Measurements from ENCODE around the gene CBFA2T3. TPM values are rescaled to one million over a fixed set of nuclear protein-coding genes. Genes with fewer than 3 reads are reported as not detected.
A peak's percentile ranks its signal among the peaks of the same experiment; 100 is the strongest.

CBFA2T3 gene
- total RNA-seq, 2 donors from 2014 or later: 10.1 to 10.5 TPM

DNA sequence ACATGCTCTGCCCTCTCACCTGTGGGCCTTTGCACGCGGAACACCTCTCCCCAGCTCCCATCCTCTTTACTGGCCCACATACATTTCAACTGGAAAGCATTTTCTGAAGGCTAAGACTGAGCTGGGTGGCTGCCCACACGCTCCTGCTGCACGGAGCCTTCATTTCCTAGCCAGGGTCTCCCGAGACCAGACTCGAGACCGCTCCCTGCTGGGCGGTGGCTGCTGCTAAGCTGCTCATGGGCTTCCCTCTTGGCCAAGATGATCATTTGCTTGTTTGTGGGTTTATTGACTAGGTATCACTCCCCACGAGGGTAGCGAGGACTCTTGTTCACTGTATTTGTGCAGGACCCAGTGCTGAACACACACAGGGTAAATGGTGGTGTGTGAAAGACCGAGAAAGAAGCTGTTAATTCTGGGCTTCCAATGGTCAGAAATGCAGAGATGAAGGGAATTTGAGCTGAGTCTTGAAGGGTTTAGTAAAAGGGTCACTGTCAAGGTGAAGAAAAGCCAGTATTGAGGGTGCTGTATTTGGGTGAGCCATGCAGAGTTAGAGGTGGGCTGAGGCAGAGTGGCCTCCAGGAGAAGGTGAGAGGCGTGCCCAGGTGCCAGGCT, 119.2 kb downstream of the CBFA2T3 start:
- Histone ChIP-seq H3K36me3 (no peaks in the 10 kb centered on the region), H3K27me3 (no peaks in the 10 kb centered on the region), H3K9me3 (no peaks in the 10 kb centered on the region), H3K9ac (ENCODE audit: low read depth in 2 of 2, low read length in 2 of 2) (peak overlapping the region; percentile 83 to 89), H3K4me3 (peak overlapping the region; percentile 82), H3K4me1 (peaks cover 12% of the 10 kb centered on the region), H3K27ac (peak overlapping the region; percentile 49)
- intact Hi-C loops (cut with DNase I): loop anchor here (5.0 to 10.0 kb wide), 3 partner anchors 46 to 403 kb away; partner anchors contain the start of genes APRT, ZFPM1 and ZNF778
- TF ChIP-seq, protein P1, sequence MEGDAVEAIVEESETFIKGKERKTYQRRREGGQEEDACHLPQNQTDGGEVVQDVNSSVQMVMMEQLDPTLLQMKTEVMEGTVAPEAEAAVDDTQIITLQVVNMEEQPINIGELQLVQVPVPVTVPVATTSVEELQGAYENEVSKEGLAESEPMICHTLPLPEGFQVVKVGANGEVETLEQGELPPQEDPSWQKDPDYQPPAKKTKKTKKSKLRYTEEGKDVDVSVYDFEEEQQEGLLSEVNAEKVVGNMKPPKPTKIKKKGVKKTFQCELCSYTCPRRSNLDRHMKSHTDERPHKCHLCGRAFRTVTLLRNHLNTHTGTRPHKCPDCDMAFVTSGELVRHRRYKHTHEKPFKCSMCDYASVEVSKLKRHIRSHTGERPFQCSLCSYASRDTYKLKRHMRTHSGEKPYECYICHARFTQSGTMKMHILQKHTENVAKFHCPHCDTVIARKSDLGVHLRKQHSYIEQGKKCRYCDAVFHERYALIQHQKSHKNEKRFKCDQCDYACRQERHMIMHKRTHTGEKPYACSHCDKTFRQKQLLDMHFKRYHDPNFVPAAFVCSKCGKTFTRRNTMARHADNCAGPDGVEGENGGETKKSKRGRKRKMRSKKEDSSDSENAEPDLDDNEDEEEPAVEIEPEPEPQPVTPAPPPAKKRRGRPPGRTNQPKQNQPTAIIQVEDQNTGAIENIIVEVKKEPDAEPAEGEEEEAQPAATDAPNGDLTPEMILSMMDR (IDR thresholded peaks at IDR 0.05): peak; percentile 73
- peak; percentile 87 for DNase-seq

GRCh38 chr16:88856828-88857727, 119.9 kb downstream of the CBFA2T3 start, which contains the start of the genes GALNS and TRAPPC2L:
Gene GALNS, minus strand, starts transcription at chr16:88856947. Its CDS starts 70 bp downstream, at chr16:88856877.
Gene TRAPPC2L, plus strand, starts transcription at chr16:88857127. Its CDS starts 24 bp downstream, at chr16:88857151.
- Histone ChIP-seq H3K9me3 (no peaks in the 10 kb centered on the region), H3K27ac (peak within 1 kb of the TSS; percentile 49), H3K4me1 (peaks cover 12% of the 10 kb centered on the region), H3K27me3 (no peaks in the 10 kb centered on the region), H3K9ac (ENCODE audit: low read depth in 2 of 2, low read length in 2 of 2) (peak within 1 kb of the TSS; percentile 83 to 89), H3K4me3 (peak within 1 kb of the TSS; percentile 82), H3K36me3 (no peaks in the 10 kb centered on the region)
- intact Hi-C loops (cut with DNase I): loop anchor here (5.0 to 10.0 kb wide), 3 partner anchors 45 to 402 kb away; partner anchors contain the start of genes APRT, ZFPM1 and ZNF778
- TF ChIP-seq, protein P1 (IDR thresholded peaks at IDR 0.05): no peak
- DNase-seq: peak; percentile 99

DNA sequence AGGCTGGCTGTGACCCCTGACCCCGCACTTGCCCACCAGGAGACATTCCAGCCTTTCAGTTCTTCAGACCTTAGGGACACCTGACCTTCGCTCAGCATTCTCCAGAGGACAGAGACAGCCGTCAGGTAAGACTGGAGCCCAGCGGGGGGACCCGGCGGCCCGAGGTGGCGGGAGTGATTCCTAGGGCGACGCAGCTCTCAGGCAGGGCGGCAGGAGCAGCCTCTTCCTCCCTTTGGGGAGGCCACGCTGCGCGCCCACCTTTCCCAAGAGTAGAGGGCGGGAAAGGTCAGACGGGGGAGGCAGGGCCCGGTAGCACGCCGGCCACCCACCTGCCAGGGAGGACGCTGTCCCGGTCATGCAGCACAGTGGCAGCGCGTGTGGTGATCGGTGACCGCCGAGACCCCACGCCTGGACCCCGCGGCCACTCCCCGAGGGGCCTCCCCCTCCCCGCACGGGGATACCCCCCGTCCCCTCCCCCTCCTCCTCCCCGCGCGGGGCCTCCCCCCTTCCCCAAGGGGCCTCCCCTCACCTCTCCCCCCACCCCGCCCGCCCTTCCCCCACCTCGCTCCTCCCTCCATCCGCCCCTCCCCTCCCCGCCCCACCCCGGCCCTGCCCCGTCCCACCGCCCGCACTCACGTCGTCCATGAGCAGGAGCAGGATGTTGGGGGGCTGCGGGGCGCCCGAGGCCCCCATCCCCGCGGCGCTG, 120.7 kb downstream of the CBFA2T3 start:
- DNase-seq: no peak
- Histone ChIP-seq H3K4me3 (peak overlapping the region; percentile 82), H3K9ac (ENCODE audit: low read depth in 2 of 2, low read length in 2 of 2) (peak overlapping the region; percentile 62 to 76), H3K27me3 (no peaks in the 10 kb centered on the region), H3K27ac (no peak overlapping the region), H3K4me1 (peaks cover 12% of the 10 kb centered on the region), H3K9me3 (no peaks in the 10 kb centered on the region), H3K36me3 (no peaks in the 10 kb centered on the region)
- intact Hi-C loops (cut with DNase I): loop anchor here (5.0 to 10.0 kb wide), 3 partner anchors 44 to 401 kb away; partner anchors contain the start of genes APRT, ZFPM1 and ZNF778
- TF ChIP-seq, protein P1 (IDR thresholded peaks at IDR 0.05): no peak

DNA sequence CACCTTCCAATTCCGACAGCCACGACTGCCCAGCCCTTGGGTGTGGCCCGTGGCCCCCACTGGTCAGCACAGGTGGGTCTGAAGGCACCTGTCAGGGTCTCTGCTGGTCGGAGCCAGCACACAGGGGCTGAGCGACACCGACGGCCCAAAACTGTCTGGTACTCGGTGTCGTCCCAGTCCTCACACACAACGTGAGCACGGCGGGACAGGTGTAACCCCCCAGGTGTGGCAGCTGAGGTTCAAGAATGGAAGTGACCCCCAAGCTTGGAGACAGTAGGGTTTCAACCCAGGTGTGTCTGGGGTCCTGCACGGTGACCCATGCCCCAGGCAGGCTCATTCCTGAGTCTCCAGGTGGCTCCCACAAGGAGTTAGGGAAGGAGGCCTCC, 121.3 kb downstream of the CBFA2T3 start:
- intact Hi-C loops (cut with DNase I): loop anchor here (5.0 to 10.0 kb wide), 3 partner anchors 43 to 401 kb away; partner anchors contain the start of genes APRT, ZFPM1 and ZNF778
- Histone ChIP-seq H3K27me3 (no peaks in the 10 kb centered on the region), H3K9ac (ENCODE audit: low read depth in 2 of 2, low read length in 2 of 2) (peak overlapping the region in 1 of 2 donors; percentile 62), H3K9me3 (no peaks in the 10 kb centered on the region), H3K4me3 (peak overlapping the region; percentile 82), H3K36me3 (no peaks in the 10 kb centered on the region), H3K4me1 (peaks cover 12% of the 10 kb centered on the region), H3K27ac (no peak overlapping the region)
- DNase-seq: no peak
- TF ChIP-seq, protein P1 (IDR thresholded peaks at IDR 0.05): no peak

DNA sequence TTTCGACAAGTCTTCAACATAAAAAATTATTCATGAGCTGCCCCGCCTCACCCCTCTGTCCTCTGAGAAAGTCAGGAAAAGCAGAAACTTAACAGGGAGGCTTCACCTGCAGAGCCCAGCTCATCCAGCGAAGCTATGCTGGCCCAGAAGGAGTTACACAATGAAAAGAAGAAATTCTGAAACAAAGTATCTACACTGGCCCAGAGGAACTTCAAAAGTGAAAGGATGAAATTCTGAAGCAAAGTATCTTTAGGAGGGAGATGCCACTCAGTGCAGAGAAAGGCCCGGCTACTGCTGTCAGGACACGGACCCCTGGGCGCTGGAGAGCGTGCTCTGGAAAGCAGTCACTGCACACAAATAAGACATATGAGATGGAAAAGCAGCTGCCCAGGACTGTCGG, 121.8 kb downstream of the CBFA2T3 start:
- no peaks in the 10 kb centered on the region for H3K9me3 ChIP-seq
- no peak for DNase-seq
- no peak overlapping the region for H3K27ac ChIP-seq
- H3K4me1 ChIP-seq: peaks cover 12% of the 10 kb centered on the region
- no peak overlapping the region for H3K4me3 ChIP-seq
- H3K27me3 ChIP-seq: no peaks in the 10 kb centered on the region
- TF ChIP-seq, protein P1 (IDR thresholded peaks at IDR 0.05): no peak
- H3K9ac ChIP-seq (ENCODE audit: low read depth in 2 of 2, low read length in 2 of 2): no peak overlapping the region
- H3K36me3 ChIP-seq: no peaks in the 10 kb centered on the region
- intact Hi-C loops (cut with DNase I): loop anchor here (5.0 to 10.0 kb wide), 3 partner anchors 43 to 400 kb away; partner anchors contain the start of genes APRT, ZFPM1 and ZNF778

Data from colonic mucosa (tissue), 4 donors.